Smooth muscle cell (in vitro differentiated cells): ENCODE results near the gene LHFPL6. TPM values are rescaled to one million over a fixed set of nuclear protein-coding genes. Genes with fewer than 3 reads are reported as not detected.

Experiments used
- DNase-seq: peaks from one replicate; lab custom pipeline; 2025; ENCODE audit not compliant: unreplicated experiment; lab: John Stamatoyannopoulos, UW
- H2AFZ ChIP-seq: fragments of 200-600 bp; sonication (generic); 2 replicates; pipeline ENCODE4 v1.6.0; 2016; ENCODE audit warnings: antibody characterized with exemption, low read depth, mild to moderate bottlenecking
- H3F3A ChIP-seq: fragments of 200-600 bp; sonication (generic); 2 replicates; pipeline ENCODE4 v1.6.0; 2017; ENCODE audit warnings: antibody characterized with exemption, low read depth
- H3K27ac ChIP-seq: fragments of 200-600 bp; sonication (generic); 2 replicates; pipeline ENCODE4 v1.5.1; 2016; ENCODE audit warnings: low read depth, mild to moderate bottlenecking
- H3K27me3 ChIP-seq: fragments of 200-600 bp; sonication (generic); 2 replicates; pipeline ENCODE4 v1.6.1; 2016; ENCODE audit warnings: low read depth, mild to moderate bottlenecking
- H3K36me3 ChIP-seq: fragments of 200-600 bp; sonication (generic); 2 replicates; pipeline ENCODE4 v1.5.1; 2016; ENCODE audit warnings: low read depth
- H3K4me1 ChIP-seq: fragments of 200-600 bp; sonication (generic); 2 replicates; pipeline ENCODE4 v1.5.1; 2016; ENCODE audit warnings: low read depth
- H3K4me2 ChIP-seq: fragments of 200-600 bp; sonication (generic); 2 replicates; pipeline ENCODE4 v1.6.0; 2016; ENCODE audit warnings: mild to moderate bottlenecking
- H3K4me3 ChIP-seq: fragments of 200-600 bp; sonication (generic); 2 replicates; pipeline ENCODE4 v1.5.1; 2016; ENCODE audit warnings: mild to moderate bottlenecking
- H3K79me2 ChIP-seq: fragments of 200-600 bp; sonication (generic); 2 replicates; pipeline ENCODE4 v1.6.0; 2016; ENCODE audit warnings: low read depth, mild to moderate bottlenecking
- H3K9ac ChIP-seq: fragments of 200-600 bp; sonication (generic); 2 replicates; pipeline ENCODE4 v1.6.0; 2016; ENCODE audit warnings: low read depth
- H3K9me3 ChIP-seq: fragments of 200-600 bp; sonication (generic); replicated peaks from 2 replicates; pipeline ENCODE4 v1.5.1; 2016; ENCODE audit warnings: low read depth
- H4K20me1 ChIP-seq: fragments of 200-600 bp; sonication (generic); 2 replicates; pipeline ENCODE4 v1.6.0; 2016; ENCODE audit warnings: low read depth
- CTCF ChIP-seq: fragments of 200-600 bp; sonication (generic); IDR thresholded peaks from 2 replicates; pipeline ENCODE4 v1.5.1; 2017; ENCODE audit warnings: borderline replicate concordance, mild to moderate bottlenecking, antibody characterized with exemption; ENCODE audit not compliant: insufficient read depth, poor library complexity, severe bottlenecking
- WGBS: methylation state at CpG from one replicate; pipeline ENCODE4 v1.1.7; 2016; ENCODE audit warnings: low lambda C conversion rate; 5-methylcytosine and 5-hydroxymethylcytosine counted together
- polyA plus RNA-seq: library from polyadenylated mRNA; unstranded; fragments of >200 nt; fragmentation: Nextera tagmentation; extraction: Ambion mirVana; gene quantifications from 2 replicates; pipeline ENCODE4 v1.2.1, GENCODE V29; 2016
- total RNA-seq: library from RNA; depleted of rRNA; stranded (reverse); fragments of >200 nt; gene quantifications from 2 replicates; pipeline ENCODE4 v1.2.3, GENCODE V29; 2014

Gene LHFPL6
- total and polyA plus RNA-seq, 2 experiments from 2014 or later: 24.7 to 43.6 TPM

GRCh38 chr13:39377699-39378098 is 225.3 kb downstream of the LHFPL6 start:
- WGBS: 85% methylated on average over 1 of the region's 1 CpG
- Histone ChIP-seq H3K9me3 (no peaks in the 10 kb centered on the region), H3K4me1 (no peaks in the 10 kb centered on the region), H3K79me2 (no peaks in the 10 kb centered on the region), H3K27me3 (no peaks in the 10 kb centered on the region), H3K36me3 (no peaks in the 10 kb centered on the region), H3F3A (no peaks in the 10 kb centered on the region), H3K27ac (no peak overlapping the region), H2AFZ (no peak overlapping the region), H3K4me2 (no peak overlapping the region), H4K20me1 (no peaks in the 10 kb centered on the region), H3K9ac (no peak overlapping the region), H3K4me3 (no peak overlapping the region)
- DNase-seq: no peak
- no peak for TF ChIP-seq CTCF

- H2AFZ ChIP-seq: no peak overlapping the region
- no peaks in the 10 kb centered on the region for H3K4me1 ChIP-seq
- no peaks in the 10 kb centered on the region for H3K36me3 ChIP-seq
- H3K9ac ChIP-seq: no peak overlapping the region
- no peaks in the 10 kb centered on the region for H3K9me3 ChIP-seq
- no peak overlapping the region for H3K4me2 ChIP-seq
- H3F3A ChIP-seq: peaks cover 6% of the 10 kb centered on the region
- no peaks in the 10 kb centered on the region for H4K20me1 ChIP-seq
- DNase-seq: no peak
- H3K27me3 ChIP-seq: no peaks in the 10 kb centered on the region
- no peak overlapping the region for H3K4me3 ChIP-seq
- H3K79me2 ChIP-seq: no peaks in the 10 kb centered on the region
- no peak for TF ChIP-seq CTCF
- no peak overlapping the region for H3K27ac ChIP-seq
Observed at GRCh38 chr13:39376076-39376475, 226.9 kb downstream of the LHFPL6 start.

- Histone ChIP-seq H3F3A (peaks cover 9% of the 10 kb centered on the region), H3K9me3 (no peaks in the 10 kb centered on the region), H3K4me3 (no peak overlapping the region), H4K20me1 (no peaks in the 10 kb centered on the region), H3K4me1 (no peaks in the 10 kb centered on the region), H2AFZ (no peak overlapping the region), H3K27ac (no peak overlapping the region), H3K4me2 (no peak overlapping the region), H3K27me3 (no peaks in the 10 kb centered on the region), H3K9ac (no peak overlapping the region), H3K79me2 (no peaks in the 10 kb centered on the region), H3K36me3 (no peaks in the 10 kb centered on the region)
- 95% methylated on average over 3 of the region's 3 CpGs for WGBS
- no peak for DNase-seq
- no peak for TF ChIP-seq CTCF
Observed at GRCh38 chr13:39375601-39376000, 227.4 kb downstream of the LHFPL6 start.

- TF ChIP-seq CTCF: no peak
- Histone ChIP-seq H3K9me3 (no peaks in the 10 kb centered on the region), H3K4me1 (no peaks in the 10 kb centered on the region), H3K27ac (no peak overlapping the region), H3K36me3 (no peaks in the 10 kb centered on the region), H3K4me3 (no peak overlapping the region), H3K27me3 (no peaks in the 10 kb centered on the region), H3K9ac (no peak overlapping the region), H3K4me2 (no peak overlapping the region), H4K20me1 (no peaks in the 10 kb centered on the region), H3K79me2 (no peaks in the 10 kb centered on the region), H3F3A (peaks cover 9% of the 10 kb centered on the region), H2AFZ (no peak overlapping the region)
- 63% methylated on average over 3 of the region's 3 CpGs for WGBS
- DNase-seq: no peak
Observed at GRCh38 chr13:39374741-39375189, 228.2 kb downstream of the LHFPL6 start.
